ENCODE results near the gene TPSB2.

Gene TPSB2

DNA sequence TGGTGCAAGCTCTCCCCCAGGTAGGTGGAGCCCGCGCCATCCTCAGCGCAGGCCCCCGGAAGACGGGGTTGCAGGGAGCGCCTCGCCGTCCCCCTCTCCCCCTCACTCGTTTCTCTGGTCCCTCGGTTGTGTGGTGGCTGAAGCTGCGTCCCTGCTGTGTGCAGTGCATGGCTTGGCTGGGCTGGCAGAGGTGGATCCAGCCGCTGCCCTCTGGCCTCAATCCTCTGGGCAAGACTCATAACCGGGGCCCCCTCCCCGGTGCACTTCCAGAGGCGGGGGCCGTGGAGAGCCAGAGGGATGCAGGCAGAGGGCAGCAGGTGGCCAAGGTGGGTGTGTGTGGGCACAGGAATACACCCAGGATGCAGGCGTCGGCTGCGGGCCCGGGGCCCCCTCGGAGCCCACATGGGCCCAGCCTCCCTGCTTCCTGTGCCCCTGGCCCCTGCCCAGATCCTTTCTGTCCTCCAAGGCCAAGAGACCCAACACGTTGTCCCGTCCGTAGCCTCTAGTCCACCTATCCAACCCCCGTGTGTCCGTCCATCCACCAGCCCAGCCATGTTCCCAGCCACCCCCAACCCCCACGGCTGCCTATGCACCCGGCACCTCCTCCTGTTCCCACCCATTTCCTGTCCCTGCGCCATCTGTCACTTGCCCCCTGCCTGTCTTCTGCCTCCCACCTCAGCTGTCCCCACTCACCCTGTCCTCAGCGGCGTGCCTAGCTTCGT, 14.2 kb downstream of the TPSB2 start:
- peaks cover 0 to 92% of the 10 kb centered on the region in 2 donors for H3K36me3 ChIP-seq (ENCODE audit: control insufficient read depth in 1 of 2, insufficient read depth in 2 of 2, low read length in 2 of 2)
- no peak overlapping the region for H3K27ac ChIP-seq (ENCODE audit: low read length)
- H3K4me1 ChIP-seq (ENCODE audit: control insufficient read depth in 1 of 2, insufficient read depth in 2 of 2, low read length in 2 of 2) = no peaks in the 10 kb centered on the region
- H3K9me3 ChIP-seq (ENCODE audit: control insufficient read depth in 1 of 2, low read length in 2 of 2) = no peaks in the 10 kb centered on the region
- H3K27me3 ChIP-seq (ENCODE audit: low read depth, low read length) = no peaks in the 10 kb centered on the region
- H3K4me3 ChIP-seq (ENCODE audit: low read depth in 1 of 2, low read length in 2 of 2) = no peak overlapping the region

DNA sequence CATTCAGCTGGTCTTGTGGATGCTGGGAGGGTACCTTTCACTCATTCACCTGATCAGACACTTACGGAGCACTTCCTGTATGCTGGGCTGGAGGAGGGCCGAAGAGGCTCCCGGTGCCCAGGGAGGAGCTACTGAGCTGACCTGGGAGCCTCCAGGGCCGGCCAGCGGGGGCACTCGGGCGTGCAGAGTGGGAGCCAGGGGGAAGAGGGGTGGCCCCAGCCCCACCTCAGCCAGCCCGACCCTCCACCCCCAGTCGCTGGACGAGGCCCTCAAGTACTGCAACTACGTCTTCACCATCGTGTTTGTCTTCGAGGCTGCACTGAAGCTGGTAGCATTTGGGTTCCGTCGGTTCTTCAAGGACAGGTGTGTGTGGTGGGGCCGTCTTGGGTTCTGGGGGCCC, 15.3 kb downstream of the TPSB2 start:
- no peaks in the 10 kb centered on the region for H3K9me3 ChIP-seq (ENCODE audit: control insufficient read depth in 1 of 2, low read length in 2 of 2)
- no peaks in the 10 kb centered on the region for H3K27me3 ChIP-seq (ENCODE audit: low read depth, low read length)
- H3K4me3 ChIP-seq (ENCODE audit: low read depth in 1 of 2, low read length in 2 of 2) = no peak overlapping the region
- H3K36me3 ChIP-seq (ENCODE audit: control insufficient read depth in 1 of 2, insufficient read depth in 2 of 2, low read length in 2 of 2) = peaks cover 0 to 88% of the 10 kb centered on the region in 2 donors
- H3K27ac ChIP-seq (ENCODE audit: low read length) = no peak overlapping the region
- H3K4me1 ChIP-seq (ENCODE audit: control insufficient read depth in 1 of 2, insufficient read depth in 2 of 2, low read length in 2 of 2) = no peaks in the 10 kb centered on the region

DNA sequence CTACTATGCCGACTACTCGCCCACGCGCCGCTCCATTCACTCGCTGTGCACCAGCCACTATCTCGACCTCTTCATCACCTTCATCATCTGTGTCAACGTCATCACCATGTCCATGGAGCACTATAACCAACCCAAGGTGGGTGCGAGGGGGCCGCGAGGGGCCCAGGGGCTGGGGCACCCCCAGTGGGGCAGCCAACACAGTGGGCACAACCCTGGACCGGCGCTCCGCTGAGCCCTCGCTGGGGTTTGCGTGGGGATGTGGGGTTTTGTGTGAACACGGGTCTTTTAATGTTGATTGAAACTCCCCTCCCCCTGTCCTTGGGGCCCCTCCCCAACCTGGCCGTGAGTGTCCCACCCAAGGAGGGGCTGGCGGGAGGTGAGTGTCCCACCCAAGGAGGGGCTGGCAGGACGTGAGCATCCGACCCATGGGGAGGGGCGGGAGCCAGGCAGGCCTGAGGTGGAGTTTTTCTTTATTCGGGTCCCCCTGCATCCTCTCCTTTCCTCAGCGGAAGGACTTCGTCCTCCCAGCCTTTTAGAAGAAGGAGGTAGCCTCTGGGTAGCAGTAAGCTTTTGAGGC, 16.1 kb downstream of the TPSB2 start:
- H3K27me3 ChIP-seq (ENCODE audit: low read depth, low read length) = no peaks in the 10 kb centered on the region
- no peaks in the 10 kb centered on the region for H3K4me1 ChIP-seq (ENCODE audit: control insufficient read depth in 1 of 2, insufficient read depth in 2 of 2, low read length in 2 of 2)
- H3K36me3 ChIP-seq (ENCODE audit: control insufficient read depth in 1 of 2, insufficient read depth in 2 of 2, low read length in 2 of 2) = peaks cover 0 to 84% of the 10 kb centered on the region in 2 donors
- H3K27ac ChIP-seq (ENCODE audit: low read length) = no peak overlapping the region
- no peak overlapping the region for H3K4me3 ChIP-seq (ENCODE audit: low read depth in 1 of 2, low read length in 2 of 2)
- no peaks in the 10 kb centered on the region for H3K9me3 ChIP-seq (ENCODE audit: control insufficient read depth in 1 of 2, low read length in 2 of 2)

DNA sequence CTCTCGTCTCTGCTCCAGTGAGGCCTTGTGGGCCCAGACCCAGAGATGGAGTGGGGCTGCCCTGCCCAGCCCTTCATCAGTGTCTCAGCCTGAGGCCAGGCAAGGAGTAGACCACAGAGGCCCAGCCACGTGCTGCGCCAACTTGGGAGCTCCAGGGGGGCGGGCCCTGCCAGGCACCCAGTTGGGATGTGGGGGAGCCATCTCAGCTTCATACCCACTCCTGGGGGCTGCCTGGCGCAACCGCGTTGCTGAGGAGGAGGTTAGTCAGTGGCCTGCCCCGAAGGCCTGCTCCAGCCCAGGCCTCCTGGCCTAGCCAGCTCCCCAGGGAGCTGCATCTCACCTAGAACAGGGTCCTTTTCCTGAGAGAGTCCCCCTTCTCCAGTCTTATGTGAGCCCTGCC, 16.8 kb downstream of the TPSB2 start:
- Histone ChIP-seq H3K4me3 (ENCODE audit: low read depth in 1 of 2, low read length in 2 of 2) (no peak overlapping the region), H3K27me3 (ENCODE audit: low read depth, low read length) (no peaks in the 10 kb centered on the region), H3K4me1 (ENCODE audit: control insufficient read depth in 1 of 2, insufficient read depth in 2 of 2, low read length in 2 of 2) (no peaks in the 10 kb centered on the region), H3K27ac (ENCODE audit: low read length) (no peak overlapping the region), H3K9me3 (ENCODE audit: control insufficient read depth in 1 of 2, low read length in 2 of 2) (no peaks in the 10 kb centered on the region), H3K36me3 (ENCODE audit: control insufficient read depth in 1 of 2, insufficient read depth in 2 of 2, low read length in 2 of 2) (peaks cover 0 to 83% of the 10 kb centered on the region in 2 donors)

DNA sequence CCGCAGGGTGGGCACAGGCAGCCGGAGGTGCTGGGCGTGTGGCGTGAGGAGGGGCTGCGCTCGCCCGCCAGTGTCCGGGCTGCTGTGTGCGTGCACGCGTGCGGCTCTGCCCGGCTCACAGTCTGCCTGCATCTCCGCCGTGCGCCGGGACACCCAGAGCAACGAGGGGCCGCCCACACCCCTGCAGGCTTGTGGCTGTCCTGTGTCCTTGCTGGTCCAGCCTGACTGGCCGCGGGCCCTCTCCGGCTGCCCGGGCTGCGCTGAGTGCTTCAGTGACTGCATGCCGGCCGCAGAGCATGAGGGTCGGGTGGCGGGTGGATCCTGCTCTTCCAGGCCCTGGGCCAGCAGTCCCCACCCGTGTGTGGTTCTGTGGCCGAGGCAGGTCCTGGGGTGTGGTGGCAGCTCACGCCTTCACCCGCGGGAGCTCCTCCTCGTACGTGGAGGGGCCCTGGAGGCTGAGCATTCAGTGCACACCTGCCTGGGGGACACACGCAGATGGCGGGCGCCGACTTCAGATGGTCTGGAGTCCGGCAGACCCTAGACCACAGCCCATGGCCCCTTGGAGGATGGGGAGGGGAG, 17.3 kb downstream of the TPSB2 start:
- H3K36me3 ChIP-seq (ENCODE audit: control insufficient read depth in 1 of 2, insufficient read depth in 2 of 2, low read length in 2 of 2) = peaks cover 0 to 82% of the 10 kb centered on the region in 2 donors
- no peaks in the 10 kb centered on the region for H3K9me3 ChIP-seq (ENCODE audit: control insufficient read depth in 1 of 2, low read length in 2 of 2)
- H3K4me3 ChIP-seq (ENCODE audit: low read depth in 1 of 2, low read length in 2 of 2) = no peak overlapping the region
- H3K27ac ChIP-seq (ENCODE audit: low read length) = no peak overlapping the region
- H3K27me3 ChIP-seq (ENCODE audit: low read depth, low read length) = no peaks in the 10 kb centered on the region
- H3K4me1 ChIP-seq (ENCODE audit: control insufficient read depth in 1 of 2, insufficient read depth in 2 of 2, low read length in 2 of 2) = no peaks in the 10 kb centered on the region

DNA sequence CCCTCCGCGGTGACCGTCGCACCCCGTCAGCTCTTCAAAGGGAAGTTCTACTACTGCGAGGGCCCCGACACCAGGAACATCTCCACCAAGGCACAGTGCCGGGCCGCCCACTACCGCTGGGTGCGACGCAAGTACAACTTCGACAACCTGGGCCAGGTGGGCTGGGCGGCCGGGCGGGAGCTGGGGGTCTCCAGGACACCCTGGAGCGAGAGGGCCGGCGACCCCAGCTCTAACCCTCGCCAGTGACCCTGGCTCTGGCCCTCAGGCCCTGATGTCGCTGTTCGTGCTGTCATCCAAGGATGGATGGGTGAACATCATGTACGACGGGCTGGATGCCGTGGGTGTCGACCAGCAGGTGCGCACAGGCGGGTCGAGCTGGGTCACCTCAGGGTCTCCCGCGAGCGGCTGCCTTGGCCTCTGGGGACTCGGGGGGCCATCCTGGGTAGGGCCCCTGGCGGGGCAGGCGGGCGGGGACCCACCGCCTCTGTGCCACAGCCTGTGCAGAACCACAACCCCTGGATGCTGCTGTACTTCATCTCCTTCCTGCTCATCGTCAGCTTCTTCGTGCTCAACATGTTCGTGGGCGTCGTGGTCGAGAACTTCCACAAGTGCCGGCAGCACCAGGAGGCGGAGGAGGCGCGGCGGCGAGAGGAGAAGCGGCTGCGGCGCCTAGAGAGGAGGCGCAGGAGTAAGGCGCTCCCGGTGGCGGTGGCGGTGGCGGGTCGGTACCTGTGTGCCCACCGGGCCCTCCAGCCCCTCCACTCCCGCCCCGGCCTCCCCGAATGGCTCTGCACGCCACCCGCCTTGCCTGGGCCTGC, 18.3 kb downstream of the TPSB2 start:
- Histone ChIP-seq H3K4me3 (ENCODE audit: low read depth in 1 of 2, low read length in 2 of 2) (no peak overlapping the region), H3K27ac (ENCODE audit: low read length) (no peak overlapping the region), H3K36me3 (ENCODE audit: control insufficient read depth in 1 of 2, insufficient read depth in 2 of 2, low read length in 2 of 2) (peaks cover 0 to 79% of the 10 kb centered on the region in 2 donors), H3K4me1 (ENCODE audit: control insufficient read depth in 1 of 2, insufficient read depth in 2 of 2, low read length in 2 of 2) (no peaks in the 10 kb centered on the region), H3K27me3 (ENCODE audit: low read depth, low read length) (no peaks in the 10 kb centered on the region), H3K9me3 (ENCODE audit: control insufficient read depth in 1 of 2, low read length in 2 of 2) (no peaks in the 10 kb centered on the region)

DNA sequence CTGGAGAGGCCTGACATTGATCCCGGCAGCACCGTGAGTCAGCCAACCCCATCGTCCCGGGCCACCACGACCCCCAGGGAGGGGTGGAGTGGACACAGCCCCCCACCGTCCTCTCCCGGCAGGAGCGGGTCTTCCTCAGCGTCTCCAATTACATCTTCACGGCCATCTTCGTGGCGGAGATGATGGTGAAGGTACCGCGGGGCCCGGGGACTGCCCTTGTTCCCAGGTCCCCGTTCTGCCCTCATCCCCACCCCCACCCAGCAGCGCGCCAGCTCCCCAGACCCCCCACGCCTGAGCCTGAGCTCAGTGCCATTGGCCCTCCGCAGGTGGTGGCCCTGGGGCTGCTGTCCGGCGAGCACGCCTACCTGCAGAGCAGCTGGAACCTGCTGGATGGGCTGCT, 19.5 kb downstream of the TPSB2 start:
- H3K4me3 ChIP-seq (ENCODE audit: low read depth in 1 of 2, low read length in 2 of 2) = no peak overlapping the region
- H3K9me3 ChIP-seq (ENCODE audit: control insufficient read depth in 1 of 2, low read length in 2 of 2) = no peaks in the 10 kb centered on the region
- H3K27ac ChIP-seq (ENCODE audit: low read length) = no peak overlapping the region
- no peaks in the 10 kb centered on the region for H3K4me1 ChIP-seq (ENCODE audit: control insufficient read depth in 1 of 2, insufficient read depth in 2 of 2, low read length in 2 of 2)
- H3K27me3 ChIP-seq (ENCODE audit: low read depth, low read length) = no peaks in the 10 kb centered on the region
- H3K36me3 ChIP-seq (ENCODE audit: control insufficient read depth in 1 of 2, insufficient read depth in 2 of 2, low read length in 2 of 2) = peaks cover 0 to 72% of the 10 kb centered on the region in 2 donors

DNA sequence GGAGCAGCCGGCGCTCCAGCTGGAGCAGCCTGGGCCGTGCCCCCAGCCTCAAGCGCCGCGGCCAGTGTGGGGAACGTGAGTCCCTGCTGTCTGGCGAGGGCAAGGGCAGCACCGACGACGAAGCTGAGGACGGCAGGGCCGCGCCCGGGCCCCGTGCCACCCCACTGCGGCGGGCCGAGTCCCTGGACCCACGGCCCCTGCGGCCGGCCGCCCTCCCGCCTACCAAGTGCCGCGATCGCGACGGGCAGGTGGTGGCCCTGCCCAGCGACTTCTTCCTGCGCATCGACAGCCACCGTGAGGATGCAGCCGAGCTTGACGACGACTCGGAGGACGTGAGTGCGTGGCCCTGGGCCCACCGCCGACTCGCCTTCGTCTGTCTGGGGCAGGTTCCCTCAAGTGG, 20.9 kb downstream of the TPSB2 start:
- Histone ChIP-seq H3K36me3 (ENCODE audit: control insufficient read depth in 1 of 2, insufficient read depth in 2 of 2, low read length in 2 of 2) (peaks cover 0 to 62% of the 10 kb centered on the region in 2 donors), H3K4me3 (ENCODE audit: low read depth in 1 of 2, low read length in 2 of 2) (no peak overlapping the region), H3K27me3 (ENCODE audit: low read depth, low read length) (no peaks in the 10 kb centered on the region)

DNA sequence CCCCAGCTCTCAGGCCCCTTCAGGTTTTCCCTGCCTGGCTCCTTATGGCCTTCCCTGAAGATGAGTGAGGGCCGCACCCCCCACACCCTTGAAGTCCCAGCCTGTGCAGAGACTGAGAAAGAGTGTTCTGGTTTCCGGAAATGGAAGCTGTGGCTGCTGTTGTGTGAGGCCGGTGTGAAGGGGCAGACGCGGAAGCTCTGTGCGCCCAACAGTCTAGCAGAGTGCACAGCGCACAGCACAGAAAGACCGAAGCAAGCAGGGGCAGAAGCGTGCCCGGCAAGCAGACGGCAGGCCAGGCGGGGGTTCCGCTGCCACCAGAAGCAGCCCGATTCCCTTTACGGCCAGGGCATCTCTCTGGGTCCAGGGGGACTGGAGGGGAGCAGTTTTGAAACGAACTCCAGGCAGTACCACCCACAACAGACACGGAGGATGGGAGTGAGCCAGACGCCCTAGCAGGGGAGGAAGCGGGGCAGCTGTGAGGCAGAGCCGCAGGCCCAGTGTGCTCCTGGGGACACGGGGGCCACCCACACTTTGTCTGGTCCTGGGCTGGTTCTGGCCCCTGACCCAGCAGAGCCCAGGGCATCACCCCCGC, 21.6 kb downstream of the TPSB2 start:
- no peak overlapping the region for H3K4me3 ChIP-seq (ENCODE audit: low read depth in 1 of 2, low read length in 2 of 2)
- peaks cover 0 to 55% of the 10 kb centered on the region in 2 donors for H3K36me3 ChIP-seq (ENCODE audit: control insufficient read depth in 1 of 2, insufficient read depth in 2 of 2, low read length in 2 of 2)
- H3K27me3 ChIP-seq (ENCODE audit: low read depth, low read length) = no peaks in the 10 kb centered on the region
- H3K27ac ChIP-seq (ENCODE audit: low read length) = no peak overlapping the region
- H3K9me3 ChIP-seq (ENCODE audit: control insufficient read depth in 1 of 2, low read length in 2 of 2) = no peaks in the 10 kb centered on the region
- H3K4me1 ChIP-seq (ENCODE audit: control insufficient read depth in 1 of 2, insufficient read depth in 2 of 2, low read length in 2 of 2) = no peaks in the 10 kb centered on the region

More for the DNA sequence above, 20.9 kb downstream of the TPSB2 start:
- H3K9me3 ChIP-seq (ENCODE audit: control insufficient read depth in 1 of 2, low read length in 2 of 2) = no peaks in the 10 kb centered on the region
- H3K4me1 ChIP-seq (ENCODE audit: control insufficient read depth in 1 of 2, insufficient read depth in 2 of 2, low read length in 2 of 2) = no peaks in the 10 kb centered on the region
- no peak overlapping the region for H3K27ac ChIP-seq (ENCODE audit: low read length)

DNA sequence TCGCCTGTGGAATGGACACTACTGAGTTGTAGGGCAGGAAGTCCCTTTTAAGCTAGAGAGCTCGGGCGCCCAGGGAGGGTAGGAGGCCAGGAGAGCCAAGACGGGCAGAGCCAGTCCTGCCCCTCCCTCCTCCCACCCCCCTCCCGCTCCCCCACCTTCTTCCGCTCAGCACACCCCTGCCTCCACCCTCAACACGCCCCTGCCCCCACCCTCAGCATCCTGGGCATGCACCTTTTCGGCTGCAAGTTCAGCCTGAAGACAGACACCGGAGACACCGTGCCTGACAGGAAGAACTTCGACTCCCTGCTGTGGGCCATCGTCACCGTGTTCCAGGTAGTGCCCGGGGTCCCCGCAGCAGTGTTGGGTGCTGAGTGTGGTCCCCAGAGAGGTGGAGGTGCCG, 23.2 kb downstream of the TPSB2 start:
- no peaks in the 10 kb centered on the region for H3K9me3 ChIP-seq (ENCODE audit: control insufficient read depth in 1 of 2, low read length in 2 of 2)
- H3K27ac ChIP-seq (ENCODE audit: low read length) = no peak overlapping the region

DNA sequence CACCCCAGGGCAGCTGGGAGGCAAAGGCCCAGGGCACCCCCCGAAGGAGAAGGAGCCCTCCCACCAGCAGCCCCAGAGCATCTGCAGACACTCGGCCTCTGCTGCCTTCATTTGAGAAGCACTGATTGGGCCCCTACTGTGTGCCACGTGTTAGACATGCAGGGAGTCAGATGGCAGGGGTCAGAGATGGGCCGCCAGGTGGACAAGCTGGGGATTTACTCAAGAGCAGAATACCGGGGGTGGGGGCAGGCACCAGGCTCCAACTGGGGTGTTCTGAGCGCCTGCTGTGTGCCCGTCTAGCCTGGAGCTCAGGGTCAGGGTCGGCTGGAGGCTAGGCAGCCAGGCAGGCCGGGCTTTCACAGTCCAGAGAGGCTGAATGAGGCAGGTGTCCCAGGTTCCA, 23.7 kb downstream of the TPSB2 start:
- H3K9me3 ChIP-seq (ENCODE audit: control insufficient read depth in 1 of 2, low read length in 2 of 2) = no peaks in the 10 kb centered on the region
- no peaks in the 10 kb centered on the region for H3K27me3 ChIP-seq (ENCODE audit: low read depth, low read length)
- H3K4me1 ChIP-seq (ENCODE audit: control insufficient read depth in 1 of 2, insufficient read depth in 2 of 2, low read length in 2 of 2) = no peaks in the 10 kb centered on the region
- H3K27ac ChIP-seq (ENCODE audit: low read length) = no peak overlapping the region
- peaks cover 0 to 51% of the 10 kb centered on the region in 2 donors for H3K36me3 ChIP-seq (ENCODE audit: control insufficient read depth in 1 of 2, insufficient read depth in 2 of 2, low read length in 2 of 2)
- no peak overlapping the region for H3K4me3 ChIP-seq (ENCODE audit: low read depth in 1 of 2, low read length in 2 of 2)

More for the DNA sequence above, 23.2 kb downstream of the TPSB2 start:
- H3K4me1 ChIP-seq (ENCODE audit: control insufficient read depth in 1 of 2, insufficient read depth in 2 of 2, low read length in 2 of 2) = no peaks in the 10 kb centered on the region
- no peak overlapping the region for H3K4me3 ChIP-seq (ENCODE audit: low read depth in 1 of 2, low read length in 2 of 2)
- peaks cover 0 to 51% of the 10 kb centered on the region in 2 donors for H3K36me3 ChIP-seq (ENCODE audit: control insufficient read depth in 1 of 2, insufficient read depth in 2 of 2, low read length in 2 of 2)
- H3K27me3 ChIP-seq (ENCODE audit: low read depth, low read length) = no peaks in the 10 kb centered on the region
